A673 (cell line): ENCODE data around the gene LRRC10. TPM values are rescaled to one million over a fixed set of nuclear protein-coding genes. Genes with fewer than 3 reads are reported as not detected.

ENCODE experiments used
- BruUV-seq: library from RNA; stranded (reverse); fragments of 400-500 nt; replicated peaks from 2 replicates; lab custom pipeline; 2021; lab: Mats Ljungman, UMichigan
- CTCF ChIA-PET: fragments of 300-600 bp; sonication (Branson Sonifier 250); formaldehyde crosslinking; loops from one replicate; lab custom pipeline; 2022; ENCODE audit warnings: antibody characterized with exemption; lab: Charles Lee
- POLR2A ChIA-PET: fragments of 300-600 bp; sonication (Branson Sonifier 250); formaldehyde crosslinking; loops from one replicate; lab custom pipeline; 2022; ENCODE audit warnings: antibody characterized with exemption; ENCODE audit not compliant: low non-redundant PET; lab: Charles Lee
- DNase-seq: peaks from one replicate; pipeline ENCODE4 v3.0.0-alpha.2; 2015; ENCODE audit warnings: low spot score
- H3K27ac ChIP-seq: fragments of 200-600 bp; sonication (generic); 2 replicates; pipeline ENCODE4 v1.5.1; 2016; ENCODE audit warnings: mixed run types, low read depth, mild to moderate bottlenecking, mixed read lengths, antibody characterized with exemption, low read length; ENCODE audit not compliant: poor library complexity, severe bottlenecking
- H3K27me3 ChIP-seq: fragments of 200-600 bp; sonication (generic); replicated peaks from 2 replicates; pipeline ENCODE4 v1.6.1; 2017; ENCODE audit warnings: mixed run types, low read depth, mild to moderate bottlenecking, mixed read lengths, antibody characterized with exemption, low read length; ENCODE audit not compliant: insufficient read depth, poor library complexity
- H3K36me3 ChIP-seq: fragments of 200-600 bp; sonication (generic); 2 replicates; pipeline ENCODE4 v1.6.1; 2016; ENCODE audit warnings: mixed run types, mild to moderate bottlenecking, mixed read lengths, antibody characterized with exemption, low read length; ENCODE audit not compliant: insufficient read depth, poor library complexity, severe bottlenecking
- H3K4me1 ChIP-seq: fragments of 200-600 bp; sonication (generic); 2 replicates; pipeline ENCODE4 v1.6.1; 2017; ENCODE audit warnings: mixed run types, mild to moderate bottlenecking, mixed read lengths, antibody characterized with exemption, low read length; ENCODE audit not compliant: insufficient read depth, poor library complexity, severe bottlenecking
- H3K4me3 ChIP-seq: fragments of 200-600 bp; sonication (generic); 2 replicates; pipeline ENCODE4 v1.5.1; 2016; ENCODE audit warnings: low read depth, mixed run types, mild to moderate bottlenecking, mixed read lengths, low read length; ENCODE audit not compliant: poor library complexity, severe bottlenecking
- H3K9me3 ChIP-seq: fragments of 200-600 bp; sonication (generic); 2 replicates; pipeline ENCODE4 v1.6.1; 2016; ENCODE audit warnings: mixed run types, low read depth, mild to moderate bottlenecking, mixed read lengths, antibody characterized with exemption, low read length; ENCODE audit not compliant: poor library complexity, severe bottlenecking
- CTCF ChIP-seq: fragments of 300-800, 200-600 bp; sonication (generic); conservative IDR thresholded peaks from 2 replicates; pipeline ENCODE4 v1.5.1; 2017; ENCODE audit warnings: low read depth, mild to moderate bottlenecking, antibody characterized with exemption, low read length, moderate library complexity, mixed read lengths
- EZH2 ChIP-seq: fragments of 200-600 bp; sonication (generic); IDR thresholded peaks from 2 replicates; pipeline ENCODE4 v1.6.1; 2017; ENCODE audit warnings: borderline replicate concordance, low read depth, mild to moderate bottlenecking, mixed read lengths, antibody characterized with exemption, low read length; ENCODE audit not compliant: poor library complexity, severe bottlenecking
- intact Hi-C: fragments of 100-400 bp; cut with micrococcal nuclease; formaldehyde crosslinking; loops from one replicate; pipeline ENCODE4 v1.10.0; 2022; ENCODE audit not compliant: unreplicated experiment
- total RNA-seq: library from RNA; stranded (reverse); gene quantifications from 2 replicates; pipeline ENCODE4 v1.2.3, GENCODE V29; 2021

Gene LRRC10
- total RNA-seq, 1 experiment from 2014 or later: not detected

GRCh38 chr12:69651922-69652321, 41.2 kb upstream of the LRRC10 start:
- ChIA-PET CTCF (no interaction called here), POLR2A (no interaction called here)
- Histone ChIP-seq H3K36me3 (no peaks in the 10 kb centered on the region), H3K4me3 (no peak overlapping the region), H3K9me3 (no peaks in the 10 kb centered on the region), H3K4me1 (no peaks in the 10 kb centered on the region), H3K27me3 (no peaks in the 10 kb centered on the region), H3K27ac (no peak overlapping the region)
- no TSS peak for BruUV-seq
- DNase-seq: no peak
- intact Hi-C loops: no loop called here
- TF ChIP-seq EZH2 (no peak), CTCF (no peak)

GRCh38 chr12:69649529-69649928, 38.8 kb upstream of the LRRC10 start:
- H3K9me3 ChIP-seq: no peaks in the 10 kb centered on the region
- TF ChIP-seq EZH2 (no peak), CTCF (no peak)
- no peaks in the 10 kb centered on the region for H3K36me3 ChIP-seq
- no peak for DNase-seq
- CTCF ChIA-PET: interaction anchor here (0.6 kb wide), 1 partner anchor 9 kb away, joined by 5 read pairs; no protein-coding TSS in a partner anchor
- intact Hi-C loops: no loop called here
- BruUV-seq: no TSS peak
- H3K27me3 ChIP-seq: no peaks in the 10 kb centered on the region
- no peak overlapping the region for H3K4me3 ChIP-seq
- POLR2A ChIA-PET: no interaction called here
- H3K27ac ChIP-seq: no peak overlapping the region
- no peaks in the 10 kb centered on the region for H3K4me1 ChIP-seq

- Histone ChIP-seq H3K9me3 (no peaks in the 10 kb centered on the region), H3K4me1 (no peaks in the 10 kb centered on the region), H3K4me3 (no peak overlapping the region), H3K36me3 (no peaks in the 10 kb centered on the region), H3K27me3 (no peaks in the 10 kb centered on the region), H3K27ac (no peak overlapping the region)
- BruUV-seq: no TSS peak
- ChIA-PET POLR2A (no interaction called here), CTCF (no interaction called here)
- intact Hi-C loops: no loop called here
- DNase-seq: no peak
- no peak for TF ChIP-seq CTCF
- TF ChIP-seq EZH2: no peak
Measured at GRCh38 chr12:69648476-69648875, 37.8 kb upstream of the LRRC10 start.
